ENCODE measurements around the gene IL17RE. TPM values are rescaled to one million over a fixed set of nuclear protein-coding genes. Genes with fewer than 3 reads are reported as not detected.

Gene IL17RE
- polyA plus RNA-seq, 3 donors: 0.27 TPM; not detected in 2

DNA sequence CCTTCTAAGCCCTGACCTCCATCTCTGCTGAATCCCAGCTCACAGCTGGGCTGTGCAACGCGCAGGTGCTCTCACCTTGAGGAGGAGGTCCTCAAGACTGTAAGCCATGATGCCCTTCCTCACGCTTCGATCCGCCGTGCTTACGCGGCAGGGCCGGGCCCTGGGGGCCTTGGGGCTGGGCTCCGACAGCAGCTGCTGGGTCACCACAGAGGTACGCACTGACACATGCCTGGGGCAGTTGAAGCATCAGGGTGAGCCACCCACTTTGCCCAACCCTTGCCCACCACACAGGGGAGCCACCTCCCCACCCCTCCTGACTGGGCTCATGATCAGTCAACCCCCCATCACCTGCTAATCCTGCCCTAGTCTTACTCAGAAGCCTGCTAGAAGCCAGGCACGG is 25.7 kb upstream of the IL17RE start:
- Mint-ChIP-seq H3K4me3 (no peak overlapping the region), H3K36me3 (no peaks in the 10 kb centered on the region), H3K4me1 (no peaks in the 10 kb centered on the region), H3K27me3 (ENCODE audit: low read depth in 3 of 3) (peaks cover 0 to 3% (median 1%) of the 10 kb centered on the region in 3 donors), H3K27ac (no peak overlapping the region), H3K9me3 (peaks cover 0 to 1% (median 0%) of the 10 kb centered on the region in 7 donors)
- Histone ChIP-seq H4K20me1 (ENCODE audit: insufficient read depth, low read length) (no peaks in the 10 kb centered on the region), H3K79me2 (ENCODE audit: insufficient read depth, low read length) (no peaks in the 10 kb centered on the region), H3K36me3 (replicated peaks in 1 of 2; ENCODE audit: control insufficient read depth in 1 of 2, insufficient read depth in 2 of 2, low read length in 2 of 2) (no peaks in the 10 kb centered on the region), H3K4me3 (replicated peaks in 1 of 3; ENCODE audit: low read depth in 2 of 3, low read length in 3 of 3) (no peak overlapping the region), H3K27ac (ENCODE audit: low read depth in 1 of 2, low read length in 2 of 2) (no peak overlapping the region), H3K4me2 (replicated peaks; ENCODE audit: extremely low read depth, low read length, poor library complexity, severe bottlenecking) (no peak overlapping the region), H3K4me1 (ENCODE audit: control insufficient read depth in 1 of 2, insufficient read depth in 2 of 2, low read length in 2 of 2) (no peaks in the 10 kb centered on the region), H3K9me3 (replicated peaks in 1 of 2; ENCODE audit: control insufficient read depth in 1 of 2, insufficient read depth in 1 of 2, low read length in 2 of 2) (no peaks in the 10 kb centered on the region), H2AFZ (ENCODE audit: insufficient read depth, low read depth, low read length, poor library complexity, severe bottlenecking) (no peak overlapping the region), H3K27me3 (ENCODE audit: control insufficient read depth in 2 of 2, insufficient read depth in 2 of 2, low read length in 2 of 2) (no peaks in the 10 kb centered on the region), H3K9ac (ENCODE audit: insufficient read depth, low read length, poor library complexity, severe bottlenecking) (no peak overlapping the region)
- no peak for TF ChIP-seq CTCF (IDR thresholded peaks at IDR 0.05)
- 97% methylated on average over 11 of the region's 12 CpGs for WGBS (ENCODE audit: insufficient coverage)
- intact Hi-C loops (cut with micrococcal nuclease): no loop called here
- no peak for DNase-seq

GRCh38 chr3:9878700-9879099 is 23.9 kb upstream of the IL17RE start:
- no peak overlapping the region for H3K4me2 ChIP-seq (replicated peaks; ENCODE audit: extremely low read depth, low read length, poor library complexity, severe bottlenecking)
- H4K20me1 ChIP-seq (ENCODE audit: insufficient read depth, low read length): no peaks in the 10 kb centered on the region
- DNase-seq: no peak
- Mint-ChIP-seq H3K4me1 (no peaks in the 10 kb centered on the region), H3K36me3 (no peaks in the 10 kb centered on the region), H3K27me3 (ENCODE audit: low read depth in 3 of 3) (peaks cover under 1 to 3% (median 1%) of the 10 kb centered on the region in 3 donors), H3K27ac (no peak overlapping the region), H3K4me3 (no peak overlapping the region), H3K9me3 (peaks cover 0 to 1% (median 0%) of the 10 kb centered on the region in 7 donors)
- no peaks in the 10 kb centered on the region for H3K79me2 ChIP-seq (ENCODE audit: insufficient read depth, low read length)
- TF ChIP-seq CTCF (IDR thresholded peaks at IDR 0.05): no peak
- no peak overlapping the region for H3K27ac ChIP-seq (ENCODE audit: low read depth in 1 of 2, low read length in 2 of 2)
- H3K9me3 ChIP-seq (replicated peaks in 1 of 2; ENCODE audit: control insufficient read depth in 1 of 2, insufficient read depth in 1 of 2, low read length in 2 of 2): no peaks in the 10 kb centered on the region
- H3K9ac ChIP-seq (ENCODE audit: insufficient read depth, low read length, poor library complexity, severe bottlenecking): no peak overlapping the region
- H3K36me3 ChIP-seq (replicated peaks in 1 of 2; ENCODE audit: control insufficient read depth in 1 of 2, insufficient read depth in 2 of 2, low read length in 2 of 2): no peaks in the 10 kb centered on the region
- intact Hi-C loops (cut with micrococcal nuclease): no loop called here
- no peaks in the 10 kb centered on the region for H3K27me3 ChIP-seq (ENCODE audit: control insufficient read depth in 2 of 2, insufficient read depth in 2 of 2, low read length in 2 of 2)
- H3K4me3 ChIP-seq (replicated peaks in 1 of 3; ENCODE audit: low read depth in 2 of 3, low read length in 3 of 3): no peak overlapping the region
- no peak overlapping the region for H2AFZ ChIP-seq (ENCODE audit: insufficient read depth, low read depth, low read length, poor library complexity, severe bottlenecking)
- WGBS (ENCODE audit: insufficient coverage): 91% methylated on average over 4 of the region's 5 CpGs
- H3K4me1 ChIP-seq (ENCODE audit: control insufficient read depth in 1 of 2, insufficient read depth in 2 of 2, low read length in 2 of 2): no peaks in the 10 kb centered on the region
